ENCODE data around the gene ATP7B. TPM values are rescaled to one million over a fixed set of nuclear protein-coding genes. Genes with fewer than 3 reads are reported as not detected.

ATP7B gene
- total and polyA plus RNA-seq, 2 donors (not counting 1 experiment from before 2014, with no cell fraction given): 1.7 to 3.3 TPM

DNA sequence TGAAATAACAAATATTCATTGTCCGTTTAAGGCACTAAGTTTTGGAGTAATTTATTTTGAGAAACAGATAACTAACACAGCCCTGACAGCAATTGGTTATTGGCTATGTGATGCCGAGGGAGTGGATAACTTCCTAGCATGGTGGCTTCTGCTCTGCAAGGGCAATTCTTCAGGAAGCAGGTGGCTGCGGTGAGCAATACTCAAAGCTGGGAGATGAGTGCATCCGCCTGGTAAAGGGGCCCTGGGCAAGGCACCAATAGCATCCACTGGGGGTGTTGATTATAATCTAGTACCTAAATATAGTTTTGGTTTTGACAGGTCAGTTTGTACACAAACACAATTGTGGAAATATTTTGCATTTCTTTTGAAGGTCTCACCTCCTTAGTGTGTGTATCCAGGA is 108.5 kb downstream of the ATP7B start:
- no peaks in the 10 kb centered on the region for H3K4me1 ChIP-seq (ENCODE audit: control insufficient read depth, extremely low read depth, insufficient read depth, low read length)
- no peak for DNase-seq (ENCODE audit: low read depth in 2 of 2)
- no peaks in the 10 kb centered on the region for H4K20me1 ChIP-seq (ENCODE audit: control insufficient read depth, extremely low read depth, insufficient read depth, low read length)
- H3K79me2 ChIP-seq (ENCODE audit: control insufficient read depth, insufficient read depth, low read length): no peaks in the 10 kb centered on the region
- H2AFZ ChIP-seq (ENCODE audit: low read length): no peak overlapping the region
- H3K9ac ChIP-seq (ENCODE audit: insufficient read depth, low read length): no peak overlapping the region
- H3K4me3 ChIP-seq (replicated peaks in 1 of 4; ENCODE audit: control extremely low read depth in 1 of 4, insufficient read depth in 1 of 4, low read depth in 3 of 4, low read length in 4 of 4): no peak overlapping the region
- TF ChIP-seq EZH2 (IDR thresholded peaks at IDR 0.05; ENCODE audit: low read length, missing control alignments): no peak
- TF ChIP-seq, protein P1, sequence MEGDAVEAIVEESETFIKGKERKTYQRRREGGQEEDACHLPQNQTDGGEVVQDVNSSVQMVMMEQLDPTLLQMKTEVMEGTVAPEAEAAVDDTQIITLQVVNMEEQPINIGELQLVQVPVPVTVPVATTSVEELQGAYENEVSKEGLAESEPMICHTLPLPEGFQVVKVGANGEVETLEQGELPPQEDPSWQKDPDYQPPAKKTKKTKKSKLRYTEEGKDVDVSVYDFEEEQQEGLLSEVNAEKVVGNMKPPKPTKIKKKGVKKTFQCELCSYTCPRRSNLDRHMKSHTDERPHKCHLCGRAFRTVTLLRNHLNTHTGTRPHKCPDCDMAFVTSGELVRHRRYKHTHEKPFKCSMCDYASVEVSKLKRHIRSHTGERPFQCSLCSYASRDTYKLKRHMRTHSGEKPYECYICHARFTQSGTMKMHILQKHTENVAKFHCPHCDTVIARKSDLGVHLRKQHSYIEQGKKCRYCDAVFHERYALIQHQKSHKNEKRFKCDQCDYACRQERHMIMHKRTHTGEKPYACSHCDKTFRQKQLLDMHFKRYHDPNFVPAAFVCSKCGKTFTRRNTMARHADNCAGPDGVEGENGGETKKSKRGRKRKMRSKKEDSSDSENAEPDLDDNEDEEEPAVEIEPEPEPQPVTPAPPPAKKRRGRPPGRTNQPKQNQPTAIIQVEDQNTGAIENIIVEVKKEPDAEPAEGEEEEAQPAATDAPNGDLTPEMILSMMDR (conservative IDR thresholded peaks at IDR 0.05 in 1 of 2, IDR thresholded peaks at IDR 0.05 in 1 of 2; ENCODE audit: low read depth in 1 of 2, low read length in 2 of 2): no peak
- no peaks in the 10 kb centered on the region for H3K27me3 ChIP-seq (ENCODE audit: control insufficient read depth, insufficient read depth, low read length)
- H3K4me2 ChIP-seq (ENCODE audit: extremely low read depth, insufficient read depth, low read length): no peak overlapping the region
- H3K27ac ChIP-seq (ENCODE audit: insufficient read depth, low read length): no peak overlapping the region
- H3K36me3 ChIP-seq (ENCODE audit: control insufficient read depth, insufficient read depth, low read length): no peaks in the 10 kb centered on the region
- H3K9me3 ChIP-seq (ENCODE audit: control insufficient read depth, insufficient read depth, low read depth, low read length): no peaks in the 10 kb centered on the region

DNA sequence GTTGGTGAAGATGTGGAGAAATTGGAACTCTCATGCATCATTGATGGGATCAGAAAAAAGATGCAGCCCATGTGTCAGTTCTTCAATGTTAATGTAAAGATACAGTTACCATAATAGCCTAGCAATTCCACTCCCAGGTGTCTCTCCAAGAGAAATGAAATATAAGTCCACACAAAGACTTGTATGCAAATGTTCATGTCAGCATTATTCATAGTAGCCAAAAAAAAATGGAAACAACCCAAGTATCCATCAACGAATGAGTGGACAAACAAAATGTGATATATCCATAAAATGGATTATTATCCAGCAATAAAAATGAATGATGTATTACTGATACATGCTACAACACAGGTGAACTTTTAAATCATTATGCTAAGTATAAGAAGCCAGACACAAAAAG is 110.8 kb downstream of the ATP7B start:
- Histone ChIP-seq H3K27ac (ENCODE audit: insufficient read depth, low read length) (no peak overlapping the region), H3K36me3 (ENCODE audit: control insufficient read depth, insufficient read depth, low read length) (no peaks in the 10 kb centered on the region), H3K9me3 (ENCODE audit: control insufficient read depth, insufficient read depth, low read depth, low read length) (no peaks in the 10 kb centered on the region), H4K20me1 (ENCODE audit: control insufficient read depth, extremely low read depth, insufficient read depth, low read length) (no peaks in the 10 kb centered on the region), H3K4me1 (ENCODE audit: control insufficient read depth, extremely low read depth, insufficient read depth, low read length) (no peaks in the 10 kb centered on the region), H3K27me3 (ENCODE audit: control insufficient read depth, insufficient read depth, low read length) (no peaks in the 10 kb centered on the region), H3K79me2 (ENCODE audit: control insufficient read depth, insufficient read depth, low read length) (no peaks in the 10 kb centered on the region), H3K9ac (ENCODE audit: insufficient read depth, low read length) (no peak overlapping the region), H2AFZ (ENCODE audit: low read length) (no peak overlapping the region), H3K4me3 (replicated peaks in 1 of 4; ENCODE audit: control extremely low read depth in 1 of 4, insufficient read depth in 1 of 4, low read depth in 3 of 4, low read length in 4 of 4) (no peak overlapping the region), H3K4me2 (ENCODE audit: extremely low read depth, insufficient read depth, low read length) (no peak overlapping the region)
- no peak for DNase-seq (ENCODE audit: low read depth in 2 of 2)
- TF ChIP-seq EZH2 (IDR thresholded peaks at IDR 0.05; ENCODE audit: low read length, missing control alignments): no peak
- TF ChIP-seq, protein P1 (conservative IDR thresholded peaks at IDR 0.05 in 1 of 2, IDR thresholded peaks at IDR 0.05 in 1 of 2; ENCODE audit: low read depth in 1 of 2, low read length in 2 of 2): no peak

DNA sequence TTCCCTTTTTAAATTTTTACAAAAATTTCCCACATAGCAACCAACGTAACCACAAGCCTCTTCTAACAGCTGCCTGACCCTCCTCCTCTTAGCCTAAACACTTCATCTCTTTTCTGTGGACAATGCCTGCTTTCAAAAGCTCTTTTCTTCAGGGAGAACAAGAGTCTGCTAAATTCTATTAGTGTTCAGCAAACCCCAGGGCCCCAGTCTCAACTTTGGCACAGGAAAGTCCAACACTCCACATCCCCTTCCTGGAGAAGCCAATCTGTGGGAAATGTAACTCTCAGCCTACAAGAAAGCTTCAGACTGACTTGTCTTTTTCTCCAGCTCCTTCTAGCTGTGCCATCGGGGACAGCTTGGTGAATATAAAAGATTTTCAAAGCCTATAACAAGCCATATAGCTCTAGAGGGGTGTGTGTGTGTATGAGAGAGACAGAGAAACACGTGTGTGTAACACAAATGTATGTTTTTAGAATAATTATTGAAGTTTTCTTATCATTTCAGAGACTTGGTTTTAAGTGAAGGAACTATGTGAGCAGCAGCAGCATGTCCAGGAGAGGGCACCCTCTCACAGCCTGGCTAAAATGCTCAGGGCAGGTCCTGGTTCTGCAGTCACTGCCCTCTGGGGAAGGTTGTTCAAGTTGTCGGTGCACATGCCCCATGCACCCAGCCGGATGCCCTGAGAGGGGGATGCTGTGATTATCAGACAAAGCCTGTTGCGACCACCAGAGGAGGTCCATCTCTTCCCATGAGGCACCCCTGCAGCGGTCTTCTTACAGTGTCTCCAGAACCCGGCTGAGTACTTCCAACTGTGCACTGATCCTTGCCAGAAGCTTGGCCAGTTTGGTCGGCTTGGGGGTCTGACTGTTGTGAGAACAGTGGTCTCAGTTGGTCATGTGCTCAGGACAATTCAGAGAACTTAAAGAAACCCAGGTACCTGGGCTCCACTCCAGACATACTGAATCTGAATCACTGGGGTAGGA is 115.1 kb downstream of the ATP7B start:
- TF ChIP-seq, protein P1 (conservative IDR thresholded peaks at IDR 0.05 in 1 of 2, IDR thresholded peaks at IDR 0.05 in 1 of 2; ENCODE audit: low read depth in 1 of 2, low read length in 2 of 2): peak; percentile 68 to 84
- no peak for TF ChIP-seq EZH2 (IDR thresholded peaks at IDR 0.05; ENCODE audit: low read length, missing control alignments)
- peak; percentile 50 to 65 for DNase-seq (ENCODE audit: low read depth in 2 of 2)
- Histone ChIP-seq H2AFZ (ENCODE audit: low read length) (no peak overlapping the region), H3K27me3 (ENCODE audit: control insufficient read depth, insufficient read depth, low read length) (peaks cover 2% of the 10 kb centered on the region), H3K79me2 (ENCODE audit: control insufficient read depth, insufficient read depth, low read length) (no peaks in the 10 kb centered on the region), H3K9ac (ENCODE audit: insufficient read depth, low read length) (no peak overlapping the region), H3K36me3 (ENCODE audit: control insufficient read depth, insufficient read depth, low read length) (no peaks in the 10 kb centered on the region), H3K4me2 (ENCODE audit: extremely low read depth, insufficient read depth, low read length) (no peak overlapping the region), H3K4me3 (replicated peaks in 1 of 4; ENCODE audit: control extremely low read depth in 1 of 4, insufficient read depth in 1 of 4, low read depth in 3 of 4, low read length in 4 of 4) (no peak overlapping the region), H3K27ac (ENCODE audit: insufficient read depth, low read length) (no peak overlapping the region), H3K9me3 (ENCODE audit: control insufficient read depth, insufficient read depth, low read depth, low read length) (no peaks in the 10 kb centered on the region), H3K4me1 (ENCODE audit: control insufficient read depth, extremely low read depth, insufficient read depth, low read length) (no peaks in the 10 kb centered on the region), H4K20me1 (ENCODE audit: control insufficient read depth, extremely low read depth, insufficient read depth, low read length) (no peaks in the 10 kb centered on the region)
